Stomach smooth muscle (tissue), 2 donors: Measurements from ENCODE around the gene MBP.
"Not testable (repeated sequence)": the region's sequence is repeated elsewhere in the genome, so short reads cannot be mapped to it uniquely, and the experiment has no call there.

Experiments
- H3K27ac ChIP-seq: one replicate; pipeline ENCODE4 v1.7.0; 2013; ENCODE audit warnings: mild to moderate bottlenecking, low read length, inconsistent platforms
- H3K27me3 ChIP-seq, 2 donors: one replicate each; pipeline ENCODE4 v1.7.0; 2013; ENCODE audit warnings: low read length in 2 of 2; ENCODE audit not compliant: insufficient read depth in 2 of 2, control insufficient read depth in 1 of 2
- H3K36me3 ChIP-seq, 2 donors: one replicate each; pipeline ENCODE4 v1.7.0; 2013; ENCODE audit warnings: low read length in 2 of 2; ENCODE audit not compliant: control insufficient read depth in 2 of 2, insufficient read depth in 2 of 2
- H3K4me1 ChIP-seq: one replicate; pipeline ENCODE4 v1.7.0; 2013; ENCODE audit warnings: low read length; ENCODE audit not compliant: control insufficient read depth, insufficient read depth
- H3K4me3 ChIP-seq, 2 donors: one replicate each; pipeline ENCODE4 v1.7.0; 2013; ENCODE audit warnings: low read length in 2 of 2
- H3K9ac ChIP-seq, 2 donors: one replicate each; pipeline ENCODE4 v1.7.0; 2013; ENCODE audit warnings: low read length in 2 of 2, mild to moderate bottlenecking in 1 of 2
- H3K9me3 ChIP-seq, 2 donors: one replicate each; pipeline ENCODE4 v1.7.0; 2013; ENCODE audit warnings: low read length in 2 of 2; ENCODE audit not compliant: control insufficient read depth in 2 of 2
- donor health status: healthy.
- donor health status: Pancreatic carcinoma.

Gene MBP

GRCh38 chr18:77024476-77024875, 108.1 kb downstream of the MBP start:
- Histone ChIP-seq H3K4me3 (no peak overlapping the region), H3K27ac (no peak overlapping the region), H3K27me3 (no peaks in the 10 kb centered on the region), H3K4me1 (peaks cover 2% of the 10 kb centered on the region), H3K9me3 (no peaks in the 10 kb centered on the region), H3K36me3 (peaks cover 0 to 2% of the 10 kb centered on the region in 2 donors), H3K9ac (no peak overlapping the region)

- H3K27me3 ChIP-seq = no peaks in the 10 kb centered on the region
- no peaks in the 10 kb centered on the region for H3K9me3 ChIP-seq
- H3K4me3 ChIP-seq = no peak overlapping the region
- peaks cover 0 to 2% of the 10 kb centered on the region in 2 donors for H3K36me3 ChIP-seq
- H3K27ac ChIP-seq = no peak overlapping the region
- H3K9ac ChIP-seq = no peak overlapping the region
- H3K4me1 ChIP-seq = peaks cover 2% of the 10 kb centered on the region
These were observed 109.3 kb downstream of the MBP start for GRCh38 chr18:77023102-77023782.

- Histone ChIP-seq H3K27ac (no peak overlapping the region), H3K4me1 (peaks cover 2% of the 10 kb centered on the region), H3K36me3 (peaks cover 0 to 2% of the 10 kb centered on the region in 2 donors), H3K4me3 (no peak overlapping the region), H3K9ac (no peak overlapping the region), H3K9me3 (no peaks in the 10 kb centered on the region), H3K27me3 (no peaks in the 10 kb centered on the region)
These were observed 110.0 kb downstream of the MBP start for GRCh38 chr18:77022556-77022955.

GRCh38 chr18:77022116-77022515, 110.5 kb downstream of the MBP start:
- H3K27ac ChIP-seq = no peak overlapping the region
- H3K9ac ChIP-seq = no peak overlapping the region
- no peaks in the 10 kb centered on the region for H3K9me3 ChIP-seq
- no peak overlapping the region for H3K4me3 ChIP-seq
- H3K36me3 ChIP-seq = peaks cover 0 to 5% of the 10 kb centered on the region in 2 donors
- peaks cover 2% of the 10 kb centered on the region for H3K4me1 ChIP-seq
- H3K27me3 ChIP-seq = no peaks in the 10 kb centered on the region

- not testable (repeated sequence) for H3K9ac ChIP-seq, H3K4me1 ChIP-seq, H3K27me3 ChIP-seq, H3K4me3 ChIP-seq, H3K27ac ChIP-seq, H3K9me3 ChIP-seq
- peaks cover 1 to 11% of the 10 kb centered on the region in 2 donors for H3K36me3 ChIP-seq
These were observed 111.1 kb downstream of the MBP start for GRCh38 chr18:77021478-77021877.

GRCh38 chr18:77021075-77021474, 111.5 kb downstream of the MBP start:
- Histone ChIP-seq H3K36me3 (peaks cover 3 to 13% of the 10 kb centered on the region in 2 donors), H3K27ac (no peak overlapping the region), H3K27me3 (no peaks in the 10 kb centered on the region), H3K4me1 (peaks cover 2% of the 10 kb centered on the region), H3K9ac (no peak overlapping the region), H3K4me3 (no peak overlapping the region), H3K9me3 (no peaks in the 10 kb centered on the region)

- H3K36me3 ChIP-seq = peaks cover 3 to 13% of the 10 kb centered on the region in 2 donors
- H3K27ac ChIP-seq = no peak overlapping the region
- no peaks in the 10 kb centered on the region for H3K27me3 ChIP-seq
- H3K4me1 ChIP-seq = peaks cover 2% of the 10 kb centered on the region
- H3K9me3 ChIP-seq = no peaks in the 10 kb centered on the region
- H3K4me3 ChIP-seq = no peak overlapping the region
- no peak overlapping the region for H3K9ac ChIP-seq
These were observed 112.0 kb downstream of the MBP start for GRCh38 chr18:77020561-77020960.

- no peaks in the 10 kb centered on the region for H3K9me3 ChIP-seq
- peaks cover 2% of the 10 kb centered on the region for H3K4me1 ChIP-seq
- no peak overlapping the region for H3K4me3 ChIP-seq
- no peaks in the 10 kb centered on the region for H3K27me3 ChIP-seq
- H3K36me3 ChIP-seq = peaks cover 3 to 11% of the 10 kb centered on the region in 2 donors
- H3K9ac ChIP-seq = no peak overlapping the region
- H3K27ac ChIP-seq = no peak overlapping the region
These were observed 112.9 kb downstream of the MBP start for GRCh38 chr18:77019641-77020040.

GRCh38 chr18:77018650-77019049, 113.9 kb downstream of the MBP start:
- H3K4me1 ChIP-seq, H3K4me3 ChIP-seq, H3K27ac ChIP-seq, H3K9me3 ChIP-seq, H3K9ac ChIP-seq, H3K27me3 ChIP-seq: not testable (repeated sequence)
- H3K36me3 ChIP-seq = peaks cover 3 to 11% of the 10 kb centered on the region in 2 donors

- no peak overlapping the region for H3K27ac ChIP-seq
- no peak overlapping the region for H3K9ac ChIP-seq
- H3K4me1 ChIP-seq = no peaks in the 10 kb centered on the region
- no peaks in the 10 kb centered on the region for H3K9me3 ChIP-seq
- peaks cover 3 to 11% of the 10 kb centered on the region in 2 donors for H3K36me3 ChIP-seq
- H3K27me3 ChIP-seq = no peaks in the 10 kb centered on the region
- H3K4me3 ChIP-seq = no peak overlapping the region
These were observed 115.2 kb downstream of the MBP start for GRCh38 chr18:77017355-77017754.

- peaks cover 3 to 11% of the 10 kb centered on the region in 2 donors for H3K36me3 ChIP-seq
- no peak overlapping the region for H3K9ac ChIP-seq
- no peaks in the 10 kb centered on the region for H3K27me3 ChIP-seq
- no peaks in the 10 kb centered on the region for H3K9me3 ChIP-seq
- H3K4me1 ChIP-seq = no peaks in the 10 kb centered on the region
- H3K27ac ChIP-seq = no peak overlapping the region
- H3K4me3 ChIP-seq = no peak overlapping the region
These were observed 115.6 kb downstream of the MBP start for GRCh38 chr18:77016936-77017335.
